Astrocyte (in vitro differentiated cells and primary cell): ENCODE data around the gene MATN4.

Source experiments
- CTCF ChIP-seq: IDR thresholded peaks from 2 replicates; pipeline ENCODE4 v1.5.1; 2011; ENCODE audit warnings: low read depth, mild to moderate bottlenecking, inconsistent platforms, low read length, moderate library complexity; ENCODE audit not compliant: insufficient read depth
- EZH2 ChIP-seq: IDR thresholded peaks from 2 replicates; pipeline ENCODE4 v1.6.1; 2012; ENCODE audit warnings: mild to moderate bottlenecking, low read length, inconsistent platforms; ENCODE audit not compliant: insufficient read depth

- TF ChIP-seq CTCF (no peak), EZH2 (no peak)
These were observed 53.5 kb downstream of the MATN4 start, which contains the start of gene SLPI for GRCh38 chr20:45254383-45255262.
